Brain microvascular endothelial cell (primary cell): ENCODE data around the gene USO1.

ENCODE experiments used
- DNase-seq: peaks from one replicate; pipeline ENCODE4 v3.0.0-alpha.2; 2020
- H3K27ac ChIP-seq: fragments of 250-450 bp; sonication (Bioruptor Pico); 2 replicates; pipeline ENCODE4 v1.5.1; 2020; ENCODE audit warnings: mild to moderate bottlenecking, moderate library complexity
- H3K27me3 ChIP-seq: fragments of 250-450 bp; sonication (Bioruptor Pico); replicated peaks from 2 replicates; pipeline ENCODE4 v1.5.1; 2020; ENCODE audit warnings: mild to moderate bottlenecking
- H3K36me3 ChIP-seq: fragments of 250-450 bp; sonication (Bioruptor Pico); replicated peaks from 2 replicates; pipeline ENCODE4 v1.5.1; 2020; ENCODE audit warnings: mild to moderate bottlenecking
- H3K4me3 ChIP-seq: 2 replicates; pipeline ENCODE4 v1.5.1; 2011; ENCODE audit warnings: low read depth, mild to moderate bottlenecking, control low read depth, low read length, moderate library complexity
- in situ Hi-C: cut with HindIII; loops from 2 replicates; pipeline ENCODE4 v1.10.0; 2017; ENCODE audit warnings: low sequenced_read_pairs, low pct_ligation_motif_present
- TF ChIP-seq, protein P1 (sequence below): IDR thresholded peaks from 2 replicates; pipeline ENCODE4 v1.5.1; 2011; ENCODE audit warnings: low read depth, mild to moderate bottlenecking, moderate library complexity, low read length, control low read depth, inconsistent platforms; ENCODE audit errors: missing control alignments

The USO1 gene

DNA sequence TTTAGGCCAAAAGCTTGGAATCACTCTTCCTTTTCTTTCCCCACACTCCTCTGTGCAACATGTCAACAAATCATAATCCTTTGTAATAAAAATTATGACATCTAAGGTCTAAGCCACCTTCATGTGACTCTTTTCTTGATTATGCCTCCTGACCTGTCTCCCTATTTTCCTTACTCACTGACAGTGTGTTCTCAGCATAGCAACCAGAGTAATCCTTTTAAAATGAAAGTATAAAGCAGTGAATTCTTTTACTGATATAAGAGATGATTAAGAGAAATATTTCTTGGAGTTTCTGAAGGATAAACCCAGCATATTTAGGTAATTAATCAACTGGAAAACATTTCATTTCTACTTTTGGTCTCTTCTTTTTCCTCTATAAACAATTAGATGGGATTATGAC, 44.7 kb downstream of the USO1 start:
- peak overlapping the region; percentile 64 for H3K27ac ChIP-seq
- in situ Hi-C loops: no loop called here
- TF ChIP-seq, protein P1, sequence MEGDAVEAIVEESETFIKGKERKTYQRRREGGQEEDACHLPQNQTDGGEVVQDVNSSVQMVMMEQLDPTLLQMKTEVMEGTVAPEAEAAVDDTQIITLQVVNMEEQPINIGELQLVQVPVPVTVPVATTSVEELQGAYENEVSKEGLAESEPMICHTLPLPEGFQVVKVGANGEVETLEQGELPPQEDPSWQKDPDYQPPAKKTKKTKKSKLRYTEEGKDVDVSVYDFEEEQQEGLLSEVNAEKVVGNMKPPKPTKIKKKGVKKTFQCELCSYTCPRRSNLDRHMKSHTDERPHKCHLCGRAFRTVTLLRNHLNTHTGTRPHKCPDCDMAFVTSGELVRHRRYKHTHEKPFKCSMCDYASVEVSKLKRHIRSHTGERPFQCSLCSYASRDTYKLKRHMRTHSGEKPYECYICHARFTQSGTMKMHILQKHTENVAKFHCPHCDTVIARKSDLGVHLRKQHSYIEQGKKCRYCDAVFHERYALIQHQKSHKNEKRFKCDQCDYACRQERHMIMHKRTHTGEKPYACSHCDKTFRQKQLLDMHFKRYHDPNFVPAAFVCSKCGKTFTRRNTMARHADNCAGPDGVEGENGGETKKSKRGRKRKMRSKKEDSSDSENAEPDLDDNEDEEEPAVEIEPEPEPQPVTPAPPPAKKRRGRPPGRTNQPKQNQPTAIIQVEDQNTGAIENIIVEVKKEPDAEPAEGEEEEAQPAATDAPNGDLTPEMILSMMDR: no peak

DNA sequence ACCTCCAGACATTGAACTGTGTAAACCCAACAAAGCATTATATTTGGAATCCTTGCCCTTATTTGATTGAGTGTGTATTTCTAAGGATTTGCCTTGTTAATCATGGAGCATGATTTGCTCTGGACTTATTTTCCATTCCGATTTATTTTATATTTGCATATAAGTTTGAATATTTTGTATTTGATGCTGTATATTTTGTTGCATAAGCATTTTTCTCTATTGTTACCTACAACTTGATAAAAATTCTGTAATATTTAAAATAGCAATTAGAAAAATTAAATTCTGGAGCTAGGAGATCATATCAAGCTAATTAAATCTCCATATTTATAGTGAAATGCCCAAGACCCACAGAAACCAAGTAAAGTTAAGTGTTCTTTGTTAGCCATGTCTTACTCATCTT, 47.2 kb downstream of the USO1 start:
- DNase-seq: no peak
- TF ChIP-seq, protein P1: no peak
- H3K36me3 ChIP-seq: peaks cover 53% of the 10 kb centered on the region

More for the DNA sequence above, 44.7 kb downstream of the USO1 start:
- no peak overlapping the region for H3K4me3 ChIP-seq
- peaks cover 27% of the 10 kb centered on the region for H3K36me3 ChIP-seq
- no peaks in the 10 kb centered on the region for H3K27me3 ChIP-seq
- DNase-seq: no peak

DNA sequence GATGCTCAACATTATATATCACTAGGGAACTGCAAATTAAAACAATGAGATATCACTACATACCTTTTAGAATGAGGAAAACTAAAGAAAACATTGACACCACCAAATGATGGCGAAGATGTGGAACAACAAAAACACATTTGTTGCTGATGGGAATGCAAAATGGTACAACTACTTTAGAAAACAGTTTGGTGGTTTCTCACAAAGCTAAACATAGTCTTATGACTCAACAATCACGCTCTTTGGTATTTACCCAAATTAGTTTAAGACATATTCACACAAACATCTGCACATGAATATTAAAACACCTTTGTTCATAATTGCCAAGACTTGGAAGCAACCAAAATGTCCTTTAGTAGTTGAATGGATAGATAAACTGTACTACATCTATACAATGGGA, 53.2 kb downstream of the USO1 start:
- Histone ChIP-seq H3K36me3 (peaks cover 74% of the 10 kb centered on the region), H3K27ac (no peak overlapping the region), H3K27me3 (no peaks in the 10 kb centered on the region), H3K4me3 (no peak overlapping the region)
- in situ Hi-C loops: no loop called here
- TF ChIP-seq, protein P1: no peak
- DNase-seq: no peak

More for the DNA sequence above, 47.2 kb downstream of the USO1 start:
- no peak overlapping the region for H3K4me3 ChIP-seq
- in situ Hi-C loops: no loop called here
- no peak overlapping the region for H3K27ac ChIP-seq
- H3K27me3 ChIP-seq: no peaks in the 10 kb centered on the region

DNA sequence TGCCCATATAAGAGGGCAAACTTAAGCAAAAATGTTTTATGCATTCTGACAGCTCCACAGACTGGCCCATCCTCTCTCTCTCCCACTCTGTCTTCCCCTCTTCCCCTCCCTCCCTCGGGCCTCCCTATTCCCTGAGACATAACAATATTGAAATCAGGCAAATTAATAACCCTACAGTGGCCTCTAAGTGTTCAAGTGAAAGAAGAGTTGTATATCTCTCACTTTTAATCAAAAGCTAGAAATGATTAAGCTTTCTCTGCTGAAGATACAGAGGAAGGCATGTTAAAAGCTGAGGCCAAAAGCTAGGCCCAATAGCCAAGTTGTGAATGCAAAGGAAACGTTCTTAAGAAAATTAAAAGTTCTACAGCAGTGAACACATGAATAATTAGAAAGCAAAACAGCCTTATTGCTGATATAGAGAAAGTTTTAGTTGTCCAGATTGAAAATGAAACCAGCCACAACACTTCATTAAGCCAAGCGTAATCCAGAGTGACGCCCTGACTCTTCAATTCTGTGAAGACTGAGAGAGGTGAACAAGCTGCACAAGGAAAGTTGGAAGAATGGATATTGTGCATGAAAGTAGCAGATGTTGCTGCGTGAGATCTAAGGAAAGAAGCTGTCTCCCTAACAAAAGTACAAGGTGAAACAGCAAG, 54.9 kb downstream of the USO1 start:
- TF ChIP-seq, protein P1: no peak
- no peak for DNase-seq
- Histone ChIP-seq H3K4me3 (no peak overlapping the region), H3K27me3 (no peaks in the 10 kb centered on the region), H3K27ac (no peak overlapping the region), H3K36me3 (peaks cover 75% of the 10 kb centered on the region)
- in situ Hi-C loops: no loop called here

DNA sequence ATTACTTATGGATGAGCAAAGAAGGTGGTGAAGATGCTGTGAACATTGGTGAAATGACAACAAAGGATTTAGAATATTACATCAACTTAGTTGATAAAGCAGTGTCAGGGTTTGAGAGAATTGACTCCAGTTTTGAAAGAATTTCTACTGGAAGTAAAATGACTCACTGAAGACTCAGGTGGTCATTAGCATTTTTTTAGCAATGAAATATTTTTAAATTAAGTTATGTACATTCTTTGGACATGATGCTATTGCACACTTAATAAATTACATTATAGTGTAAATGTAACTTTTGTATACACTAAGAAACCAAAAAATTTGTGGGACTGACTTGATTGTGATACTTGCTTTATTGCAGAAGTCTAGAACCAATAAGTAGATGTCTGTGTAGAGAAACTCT, 56.9 kb downstream of the USO1 start:
- Histone ChIP-seq H3K27ac (no peak overlapping the region), H3K36me3 (peaks cover 65% of the 10 kb centered on the region)
- DNase-seq: no peak

More for the DNA sequence above, 56.9 kb downstream of the USO1 start:
- no peaks in the 10 kb centered on the region for H3K27me3 ChIP-seq
- TF ChIP-seq, protein P1: no peak
- H3K4me3 ChIP-seq: no peak overlapping the region
- in situ Hi-C loops: no loop called here
